Right lobe of liver (tissue), 4 donors: Measurements from ENCODE around the gene HOXC13.

Experiments
- POLR2A ChIP-seq: fragments of 450-650 bp; IDR thresholded peaks from one replicate; pipeline ENCODE4 v1.6.1; 2017; ENCODE audit warnings: antibody characterized with exemption, mild to moderate bottlenecking
- TF ChIP-seq, protein P1 (sequence below), 4 donors: fragments of 200-600 bp in 3 of 4; fragments of 450-650 bp in 1 of 4; IDR thresholded peaks; one replicate each; pipeline versions ENCODE4 v1.5.1 to v1.8.0; 2016 to 2022; ENCODE audit warnings: antibody characterized with exemption in 4 of 4, mild to moderate bottlenecking in 2 of 4
- donor health status: DM: no; HTN: no; CAD: no.
- donor health status: DM: no; HTN: no; CAD: no.
- donor health status: DM: no; HTN: yes; CAD: no.

DNA sequence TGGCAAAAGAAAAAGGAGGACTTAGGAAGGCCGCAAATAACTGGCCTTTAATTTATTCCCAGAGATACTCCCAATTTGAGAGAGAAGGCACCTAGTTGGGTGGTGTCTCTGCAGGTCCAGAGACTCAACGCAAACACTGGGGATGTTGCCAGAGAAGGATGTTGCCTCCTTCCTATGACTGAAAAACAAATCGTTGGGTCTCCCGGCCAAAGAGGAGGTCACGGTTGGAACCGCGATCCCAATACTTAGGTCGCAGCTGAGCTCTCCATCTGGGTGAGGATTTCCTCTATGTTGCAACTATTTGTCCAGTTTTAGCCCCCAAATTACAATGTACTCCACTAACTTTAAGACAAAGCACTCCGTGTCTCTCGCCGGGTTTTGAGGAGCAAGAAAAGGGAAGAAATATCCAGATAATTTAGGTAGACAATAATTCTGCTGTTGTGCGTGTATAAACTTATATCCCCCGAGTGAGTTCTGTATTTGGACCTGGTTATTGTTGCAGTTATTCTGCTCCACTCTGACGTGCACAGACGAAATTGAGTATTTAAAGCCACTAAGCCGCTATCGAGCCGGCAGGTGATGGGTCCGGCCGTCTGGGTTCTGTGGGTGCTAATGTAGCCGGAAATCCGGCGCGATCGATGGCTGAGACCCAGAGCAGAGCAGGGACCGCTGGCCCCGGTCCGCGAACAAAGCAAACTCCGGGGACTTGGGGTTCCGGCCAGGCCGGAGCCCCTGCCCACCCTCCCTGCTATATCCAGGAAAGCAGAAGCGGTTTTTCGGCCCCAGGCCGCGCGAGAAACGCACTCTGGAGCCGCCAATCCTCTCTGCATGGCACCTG lies 21.8 kb downstream of the HOXC13 start:
- TF ChIP-seq POLR2A: no peak
- TF ChIP-seq, protein P1, sequence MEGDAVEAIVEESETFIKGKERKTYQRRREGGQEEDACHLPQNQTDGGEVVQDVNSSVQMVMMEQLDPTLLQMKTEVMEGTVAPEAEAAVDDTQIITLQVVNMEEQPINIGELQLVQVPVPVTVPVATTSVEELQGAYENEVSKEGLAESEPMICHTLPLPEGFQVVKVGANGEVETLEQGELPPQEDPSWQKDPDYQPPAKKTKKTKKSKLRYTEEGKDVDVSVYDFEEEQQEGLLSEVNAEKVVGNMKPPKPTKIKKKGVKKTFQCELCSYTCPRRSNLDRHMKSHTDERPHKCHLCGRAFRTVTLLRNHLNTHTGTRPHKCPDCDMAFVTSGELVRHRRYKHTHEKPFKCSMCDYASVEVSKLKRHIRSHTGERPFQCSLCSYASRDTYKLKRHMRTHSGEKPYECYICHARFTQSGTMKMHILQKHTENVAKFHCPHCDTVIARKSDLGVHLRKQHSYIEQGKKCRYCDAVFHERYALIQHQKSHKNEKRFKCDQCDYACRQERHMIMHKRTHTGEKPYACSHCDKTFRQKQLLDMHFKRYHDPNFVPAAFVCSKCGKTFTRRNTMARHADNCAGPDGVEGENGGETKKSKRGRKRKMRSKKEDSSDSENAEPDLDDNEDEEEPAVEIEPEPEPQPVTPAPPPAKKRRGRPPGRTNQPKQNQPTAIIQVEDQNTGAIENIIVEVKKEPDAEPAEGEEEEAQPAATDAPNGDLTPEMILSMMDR (IDR thresholded peaks at IDR 0.05): no peak
